Activated naive CD4-positive, alpha-beta T cell (primary cell): ENCODE data around the gene TMPRSS6.

ENCODE experiments used
- DNase-seq, 4 experiments: peaks; one replicate each; lab custom pipeline; 2025; lab: John Stamatoyannopoulos, UW

The TMPRSS6 gene

GRCh38 chr22:37065961-37066360 is 43.6 kb downstream of the TMPRSS6 start:
- no peak for DNase-seq

- no peak for DNase-seq
These were observed 44.3 kb downstream of the TMPRSS6 start for GRCh38 chr22:37065180-37065579.

- no peak for DNase-seq
These were observed 45.0 kb downstream of the TMPRSS6 start for GRCh38 chr22:37064553-37064952.

- DNase-seq = no peak
These were observed 45.8 kb downstream of the TMPRSS6 start for GRCh38 chr22:37063431-37064420.

GRCh38 chr22:37062702-37063381 is 46.7 kb downstream of the TMPRSS6 start:
- DNase-seq = no peak

- DNase-seq = no peak
These were observed 47.2 kb downstream of the TMPRSS6 start for GRCh38 chr22:37062376-37062675.

GRCh38 chr22:37061611-37062375 is 47.7 kb downstream of the TMPRSS6 start:
- no peak for DNase-seq

- DNase-seq = no peak
These were observed 48.5 kb downstream of the TMPRSS6 start for GRCh38 chr22:37060801-37061610.

- no peak for DNase-seq
These were observed 49.5 kb downstream of the TMPRSS6 start for GRCh38 chr22:37059876-37060449.

GRCh38 chr22:37058917-37059701 is 50.4 kb downstream of the TMPRSS6 start:
- DNase-seq = no peak

GRCh38 chr22:37057796-37058510 is 51.6 kb downstream of the TMPRSS6 start:
- no peak for DNase-seq

GRCh38 chr22:37057226-37057625 is 52.3 kb downstream of the TMPRSS6 start:
- DNase-seq = no peak

GRCh38 chr22:37056246-37056645 is 53.3 kb downstream of the TMPRSS6 start:
- no peak for DNase-seq

- DNase-seq = no peak
These were observed 54.7 kb downstream of the TMPRSS6 start for GRCh38 chr22:37054600-37055365.

GRCh38 chr22:37054056-37054395 is 55.5 kb downstream of the TMPRSS6 start:
- no peak for DNase-seq

GRCh38 chr22:37053310-37054055 is 56.0 kb downstream of the TMPRSS6 start:
- DNase-seq = no peak

- no peak for DNase-seq
These were observed 56.9 kb downstream of the TMPRSS6 start for GRCh38 chr22:37052386-37053309.
